SH-SY5Y (cell line): Measurements from ENCODE around the gene LDAH.

Experiments
- GATA2 ChIP-seq: IDR thresholded peaks from 2 replicates; pipeline ENCODE4 v1.6.1; 2011; ENCODE audit warnings: mild to moderate bottlenecking, low read depth, low read length
- GATA3 ChIP-seq: IDR thresholded peaks from 2 replicates; pipeline ENCODE4 v1.6.1; 2011; ENCODE audit warnings: low read depth, mild to moderate bottlenecking, low read length, moderate library complexity

- TF ChIP-seq GATA2 (no peak), GATA3 (no peak)
These were observed 120.3 kb downstream of the LDAH start for GRCh38 chr2:20702563-20702962.
